Chondrocyte (in vitro differentiated cells): ENCODE data around the gene RPL13. TPM values are rescaled to one million over a fixed set of nuclear protein-coding genes. Genes with fewer than 3 reads are reported as not detected.

Source experiments
- DNase-seq: peaks from one replicate; pipeline ENCODE4 v3.0.0; 2021; ENCODE audit warnings: mixed read lengths, low spot score
- H3K27ac Mint-ChIP-seq: one replicate; pipeline ENCODE4 v1.8.0; 2021; ENCODE audit warnings: mild to moderate bottlenecking, moderate library complexity, mixed read lengths; ENCODE audit not compliant: unreplicated experiment
- H3K27me3 Mint-ChIP-seq: 2 replicates; pipeline ENCODE4 v1.8.0; 2021; ENCODE audit warnings: low read depth, mixed read lengths
- H3K36me3 Mint-ChIP-seq: 2 replicates; pipeline ENCODE4 v1.8.0; 2021; ENCODE audit warnings: low read depth, mixed read lengths
- H3K4me1 Mint-ChIP-seq: 2 replicates; pipeline ENCODE4 v1.8.0; 2021; ENCODE audit warnings: low read depth, mild to moderate bottlenecking, mixed read lengths
- H3K4me3 Mint-ChIP-seq: one replicate; pipeline ENCODE4 v1.8.0; 2021; ENCODE audit warnings: mild to moderate bottlenecking, moderate library complexity, mixed read lengths; ENCODE audit not compliant: unreplicated experiment
- H3K9me3 Mint-ChIP-seq: 2 replicates; pipeline ENCODE4 v1.8.0; 2021; ENCODE audit warnings: low read depth, mixed read lengths
- CTCF ChIP-seq: fragments of 200-600 bp; sonication (generic); IDR thresholded peaks from 2 replicates; pipeline ENCODE4 v1.5.0; 2021; ENCODE audit warnings: antibody characterized with exemption, mild to moderate bottlenecking, moderate library complexity
- total RNA-seq: library from RNA; stranded (reverse); gene quantifications from 3 replicates; pipeline ENCODE4 v1.2.1, GENCODE V29; 2021

The RPL13 gene
- total RNA-seq, 1 donor from 2014 or later, result 1,149 TPM

- H3K36me3 Mint-ChIP-seq, result peaks cover 22% of the 10 kb centered on the region
- no peaks in the 10 kb centered on the region for H3K4me1 Mint-ChIP-seq
- no peak overlapping the region for H3K27ac Mint-ChIP-seq
- H3K4me3 Mint-ChIP-seq, result no peak overlapping the region
- H3K9me3 Mint-ChIP-seq, result no peaks in the 10 kb centered on the region
- no peak for DNase-seq
- TF ChIP-seq CTCF, result no peak
- H3K27me3 Mint-ChIP-seq, result no peaks in the 10 kb centered on the region
Observed at GRCh38 chr16:89538286-89538685, 22.2 kb upstream of the RPL13 start.

DNA sequence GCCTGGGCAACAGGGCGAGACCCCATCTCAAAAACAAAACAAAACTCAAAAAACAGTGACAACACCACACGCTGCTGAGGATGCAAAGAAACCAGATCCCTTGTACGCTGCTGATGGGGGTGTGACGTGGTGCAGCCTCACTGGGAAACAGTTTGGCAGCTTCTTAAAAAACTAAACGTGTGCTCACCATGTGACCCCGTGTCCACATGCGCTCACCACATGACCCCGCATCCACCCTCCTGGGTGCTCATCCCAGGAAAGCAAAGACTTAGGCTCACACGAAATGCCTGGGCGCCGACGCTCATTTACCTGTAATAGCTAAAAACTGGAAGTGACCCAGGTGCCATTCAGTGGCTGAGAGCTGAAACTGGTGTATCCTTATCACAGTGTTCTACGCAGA lies 19.9 kb upstream of the RPL13 start:
- H3K36me3 Mint-ChIP-seq, result peaks cover 16% of the 10 kb centered on the region
- H3K9me3 Mint-ChIP-seq, result no peaks in the 10 kb centered on the region
- no peaks in the 10 kb centered on the region for H3K27me3 Mint-ChIP-seq
- H3K4me1 Mint-ChIP-seq, result no peaks in the 10 kb centered on the region
- H3K27ac Mint-ChIP-seq, result no peak overlapping the region
- no peak overlapping the region for H3K4me3 Mint-ChIP-seq
- no peak for TF ChIP-seq CTCF
- no peak for DNase-seq

GRCh38 chr16:89541792-89542191 lies 18.7 kb upstream of the RPL13 start:
- H3K4me1 Mint-ChIP-seq, result no peaks in the 10 kb centered on the region
- no peak for DNase-seq
- no peaks in the 10 kb centered on the region for H3K9me3 Mint-ChIP-seq
- no peaks in the 10 kb centered on the region for H3K27me3 Mint-ChIP-seq
- peaks cover 15% of the 10 kb centered on the region for H3K36me3 Mint-ChIP-seq
- no peak overlapping the region for H3K4me3 Mint-ChIP-seq
- no peak overlapping the region for H3K27ac Mint-ChIP-seq
- no peak for TF ChIP-seq CTCF

- H3K4me1 Mint-ChIP-seq, result no peaks in the 10 kb centered on the region
- H3K27me3 Mint-ChIP-seq, result no peaks in the 10 kb centered on the region
- H3K9me3 Mint-ChIP-seq, result no peaks in the 10 kb centered on the region
- H3K27ac Mint-ChIP-seq, result no peak overlapping the region
- no peak for DNase-seq
- TF ChIP-seq CTCF, result no peak
- H3K36me3 Mint-ChIP-seq, result peaks cover 19% of the 10 kb centered on the region
- H3K4me3 Mint-ChIP-seq, result no peak overlapping the region
Observed at GRCh38 chr16:89544113-89544512, 16.4 kb upstream of the RPL13 start.

DNA sequence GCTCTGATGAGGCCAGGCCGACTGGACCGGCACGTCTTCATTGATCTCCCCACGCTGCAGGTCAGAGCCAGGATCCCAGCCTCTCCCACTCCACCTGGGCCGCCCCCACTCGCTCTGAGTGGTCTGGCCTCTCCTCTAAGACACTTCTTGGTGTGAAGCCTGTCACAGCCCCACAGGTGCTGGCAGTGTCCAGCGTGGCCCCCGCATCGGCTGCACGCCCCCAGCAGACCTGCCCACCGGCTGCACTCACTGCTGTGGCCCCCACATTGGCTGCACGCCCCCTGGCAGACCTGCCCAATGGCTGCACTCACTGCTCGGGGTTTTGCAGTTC lies 15.8 kb upstream of the RPL13 start:
- no peaks in the 10 kb centered on the region for H3K27me3 Mint-ChIP-seq
- H3K36me3 Mint-ChIP-seq, result peaks cover 21% of the 10 kb centered on the region
- no peaks in the 10 kb centered on the region for H3K9me3 Mint-ChIP-seq
- no peak overlapping the region for H3K27ac Mint-ChIP-seq
- H3K4me3 Mint-ChIP-seq, result no peak overlapping the region
- DNase-seq, result no peak
- no peaks in the 10 kb centered on the region for H3K4me1 Mint-ChIP-seq
- TF ChIP-seq CTCF, result no peak
